MM.1S (cell line): ENCODE results near the gene TBC1D10B.

Source experiments
- CTCF ChIP-seq: fragments of 300-600 bp; sonication (generic); IDR thresholded peaks from 2 replicates; pipeline ENCODE4 v1.5.1; 2016; ENCODE audit warnings: antibody characterized with exemption, low read length, mixed read lengths
- EZH2 ChIP-seq: fragments of 300-600 bp; sonication (generic); optimal IDR thresholded peaks from 2 replicates; pipeline ENCODE3; 2017; ENCODE audit warnings: low read depth, mild to moderate bottlenecking, antibody characterized with exemption, low read length, mixed read lengths

GRCh38 chr16:30369091-30369937 is 980 bp downstream of the TBC1D10B start:
- TF ChIP-seq CTCF (no peak), EZH2 (no peak)
